ENCODE results near the gene RAB34. TPM values are rescaled to one million over a fixed set of nuclear protein-coding genes. Genes with fewer than 3 reads are reported as not detected.

Gene RAB34
- total RNA-seq, 1 experiment from 2014 or later: not detected

DNA sequence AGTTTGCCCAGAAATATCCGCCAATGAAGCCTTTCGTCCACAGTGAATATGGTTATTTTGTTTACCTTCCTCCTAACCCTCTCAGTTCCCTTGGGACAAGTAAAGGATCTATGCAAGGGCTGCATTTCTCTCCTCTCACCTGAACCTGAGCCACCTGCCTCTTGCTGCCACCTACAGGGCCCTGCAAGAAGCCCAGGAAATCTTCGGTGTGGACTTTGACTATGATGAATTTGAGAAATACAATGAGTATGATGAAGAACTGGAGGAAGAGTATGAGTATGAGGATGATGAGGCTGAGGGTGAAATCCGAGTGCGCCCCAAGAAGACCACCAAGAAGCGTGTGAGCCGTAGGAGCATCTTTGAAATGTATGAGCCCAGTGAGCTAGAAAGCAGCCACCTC lies 41.7 kb downstream of the RAB34 start:
- no peak overlapping the region for H3K4me3 ChIP-seq (ENCODE audit: low read length)
- H3K79me2 ChIP-seq (ENCODE audit: low read length): peaks cover 6% of the 10 kb centered on the region
- peak; percentile 71 for DNase-seq
- peaks cover 70% of the 10 kb centered on the region for H3K36me3 ChIP-seq (ENCODE audit: insufficient read depth, low read length)
- H3K9ac ChIP-seq (ENCODE audit: low read length): no peak overlapping the region
- H3K4me1 ChIP-seq (ENCODE audit: low read length): no peaks in the 10 kb centered on the region
- no peak overlapping the region for H3K4me2 ChIP-seq (ENCODE audit: low read depth, low read length, poor library complexity, severe bottlenecking)
- no peaks in the 10 kb centered on the region for H3K9me2 ChIP-seq (replicated peaks; ENCODE audit: insufficient read depth, low read length)
- H3K27ac ChIP-seq (ENCODE audit: low read length): no peak overlapping the region
- H2AFZ ChIP-seq (ENCODE audit: low read length): no peak overlapping the region
- no peaks in the 10 kb centered on the region for H3K9me3 ChIP-seq (ENCODE audit: low read length)
- H4K20me1 ChIP-seq (ENCODE audit: insufficient read depth, low read depth, low read length): no peaks in the 10 kb centered on the region
- no peaks in the 10 kb centered on the region for H3K27me3 ChIP-seq (ENCODE audit: low read length)

DNA sequence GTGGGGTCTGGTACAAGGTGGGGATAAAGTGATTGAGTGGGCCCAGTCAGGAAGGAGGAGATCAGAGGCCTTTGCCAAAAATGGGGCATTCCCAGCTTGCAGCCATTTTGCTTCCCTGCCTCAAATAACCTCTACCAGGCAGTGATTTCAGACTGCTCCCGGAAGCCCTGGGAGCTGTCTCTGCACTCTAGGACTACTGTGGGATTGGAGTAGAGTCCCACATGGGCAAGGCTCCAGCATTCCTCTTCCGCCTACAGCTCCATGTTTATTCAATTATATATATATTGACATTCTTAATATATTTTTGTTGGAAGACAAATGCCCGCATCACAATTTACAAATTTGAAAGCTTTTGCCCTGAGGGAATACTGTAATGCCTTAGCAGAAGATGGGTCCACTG lies 42.2 kb downstream of the RAB34 start:
- no peak overlapping the region for H2AFZ ChIP-seq (ENCODE audit: low read length)
- H3K27ac ChIP-seq (ENCODE audit: low read length): no peak overlapping the region
- H3K27me3 ChIP-seq (ENCODE audit: low read length): no peaks in the 10 kb centered on the region
- no peaks in the 10 kb centered on the region for H3K9me2 ChIP-seq (replicated peaks; ENCODE audit: insufficient read depth, low read length)
- H3K9ac ChIP-seq (ENCODE audit: low read length): no peak overlapping the region
- no peaks in the 10 kb centered on the region for H3K9me3 ChIP-seq (ENCODE audit: low read length)
- H3K36me3 ChIP-seq (ENCODE audit: insufficient read depth, low read length): peaks cover 67% of the 10 kb centered on the region
- DNase-seq: no peak
- H3K4me3 ChIP-seq (ENCODE audit: low read length): no peak overlapping the region
- no peak overlapping the region for H3K4me2 ChIP-seq (ENCODE audit: low read depth, low read length, poor library complexity, severe bottlenecking)
- peaks cover 6% of the 10 kb centered on the region for H3K79me2 ChIP-seq (ENCODE audit: low read length)
- H3K4me1 ChIP-seq (ENCODE audit: low read length): no peaks in the 10 kb centered on the region
- H4K20me1 ChIP-seq (ENCODE audit: insufficient read depth, low read depth, low read length): no peaks in the 10 kb centered on the region

- peaks cover 52% of the 10 kb centered on the region for H3K36me3 ChIP-seq (ENCODE audit: insufficient read depth, low read length)
These were observed 47.8 kb downstream of the RAB34 start for GRCh38 chr17:28669918-28670317.

DNA sequence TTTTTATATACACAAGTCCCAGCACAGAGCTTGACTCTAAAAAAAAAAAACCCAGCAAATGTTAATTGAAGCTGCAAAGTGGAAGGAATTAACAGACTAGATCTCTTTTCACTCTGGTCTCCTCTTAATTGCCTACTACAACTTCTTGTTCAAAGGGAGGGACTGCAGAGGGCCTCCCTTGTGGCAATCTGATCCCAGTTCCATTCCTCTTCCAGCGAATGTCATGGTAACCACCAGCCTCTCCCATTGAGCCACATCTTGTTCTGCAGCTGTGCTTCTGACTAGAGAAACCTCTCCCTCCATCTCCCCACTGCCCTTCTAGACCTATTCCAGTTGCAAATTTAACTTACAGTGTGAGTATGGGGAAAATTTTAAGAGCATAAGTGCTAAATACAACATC lies 49.8 kb downstream of the RAB34 start:
- Histone ChIP-seq H3K79me2 (ENCODE audit: low read length) (peaks cover 72% of the 10 kb centered on the region), H3K36me3 (ENCODE audit: insufficient read depth, low read length) (peaks cover 41% of the 10 kb centered on the region), H3K27ac (ENCODE audit: low read length) (no peak overlapping the region)

More at GRCh38 chr17:28669918-28670317, 47.8 kb downstream of the RAB34 start:
- no peak overlapping the region for H3K4me3 ChIP-seq (ENCODE audit: low read length)
- H2AFZ ChIP-seq (ENCODE audit: low read length): no peak overlapping the region
- H3K27me3 ChIP-seq (ENCODE audit: low read length): no peaks in the 10 kb centered on the region
- no peak overlapping the region for H3K27ac ChIP-seq (ENCODE audit: low read length)
- no peaks in the 10 kb centered on the region for H3K9me3 ChIP-seq (ENCODE audit: low read length)
- peaks cover 14% of the 10 kb centered on the region for H3K4me1 ChIP-seq (ENCODE audit: low read length)
- H3K9ac ChIP-seq (ENCODE audit: low read length): no peak overlapping the region
- no peak overlapping the region for H3K4me2 ChIP-seq (ENCODE audit: low read depth, low read length, poor library complexity, severe bottlenecking)
- H3K9me2 ChIP-seq (replicated peaks; ENCODE audit: insufficient read depth, low read length): no peaks in the 10 kb centered on the region
- no peak for DNase-seq
- peaks cover 56% of the 10 kb centered on the region for H3K79me2 ChIP-seq (ENCODE audit: low read length)
- H4K20me1 ChIP-seq (ENCODE audit: insufficient read depth, low read depth, low read length): peaks cover 24% of the 10 kb centered on the region

GRCh38 chr17:28665994-28666393 lies 51.7 kb downstream of the RAB34 start:
- Histone ChIP-seq H3K79me2 (ENCODE audit: low read length) (peaks cover 88% of the 10 kb centered on the region), H4K20me1 (ENCODE audit: insufficient read depth, low read depth, low read length) (peaks cover 31% of the 10 kb centered on the region), H3K4me2 (ENCODE audit: low read depth, low read length, poor library complexity, severe bottlenecking) (peak overlapping the region; percentile 5), H3K9me3 (ENCODE audit: low read length) (no peaks in the 10 kb centered on the region), H3K36me3 (ENCODE audit: insufficient read depth, low read length) (peaks cover 28% of the 10 kb centered on the region), H2AFZ (ENCODE audit: low read length) (no peak overlapping the region), H3K4me1 (ENCODE audit: low read length) (peaks cover 37% of the 10 kb centered on the region), H3K27me3 (ENCODE audit: low read length) (no peaks in the 10 kb centered on the region), H3K9me2 (replicated peaks; ENCODE audit: insufficient read depth, low read length) (no peaks in the 10 kb centered on the region), H3K4me3 (ENCODE audit: low read length) (no peak overlapping the region), H3K9ac (ENCODE audit: low read length) (no peak overlapping the region), H3K27ac (ENCODE audit: low read length) (peak overlapping the region; percentile 97)
- DNase-seq: peak; percentile 55

More for the DNA sequence above, 49.8 kb downstream of the RAB34 start:
- H3K9me3 ChIP-seq (ENCODE audit: low read length): no peaks in the 10 kb centered on the region
- no peak overlapping the region for H3K4me3 ChIP-seq (ENCODE audit: low read length)
- H3K9ac ChIP-seq (ENCODE audit: low read length): no peak overlapping the region
- peaks cover 34% of the 10 kb centered on the region for H3K4me1 ChIP-seq (ENCODE audit: low read length)
- H3K4me2 ChIP-seq (ENCODE audit: low read depth, low read length, poor library complexity, severe bottlenecking): no peak overlapping the region
- no peaks in the 10 kb centered on the region for H3K27me3 ChIP-seq (ENCODE audit: low read length)
- DNase-seq: no peak
- H2AFZ ChIP-seq (ENCODE audit: low read length): no peak overlapping the region
- H3K9me2 ChIP-seq (replicated peaks; ENCODE audit: insufficient read depth, low read length): no peaks in the 10 kb centered on the region
- peaks cover 31% of the 10 kb centered on the region for H4K20me1 ChIP-seq (ENCODE audit: insufficient read depth, low read depth, low read length)

Small RNA genes lying within 50 kb of the gene (small RNA-seq; reads per million reads assigned to genes)
- gene SNORD42A (not detected), gene SNORD42B (not detected), gene SNORD4A (not detected), gene SNORD4B (not detected)

Other genes starting within 250 kb of the RAB34 start
- gene SLC13A2, start 244.2 kb downstream of the RAB34 start, total RNA-seq (2014; rRNA removed; shearing (Covaris generic); ENCODE audit: low replicate concordance): not detected in 2 replicates
- not detected in 2 replicates for gene FOXN1, start 211.5 kb downstream of the RAB34 start, total RNA-seq (2014; rRNA removed; shearing (Covaris generic); ENCODE audit: low replicate concordance)
- gene UNC119, start 165.2 kb downstream of the RAB34 start, total RNA-seq (2014; rRNA removed; shearing (Covaris generic); ENCODE audit: low replicate concordance): 34.0 and 70.2 TPM in 2 replicates
- gene PIGS, start 146.3 kb downstream of the RAB34 start, total RNA-seq (2014; rRNA removed; shearing (Covaris generic); ENCODE audit: low replicate concordance): 39.2 and 50.2 TPM in 2 replicates
- gene ALDOC, start 141.0 kb downstream of the RAB34 start, total RNA-seq (2014; rRNA removed; shearing (Covaris generic); ENCODE audit: low replicate concordance): 309 and 552 TPM in 2 replicates
- 51.0 and 58.1 TPM in 2 replicates for gene SPAG5, start 118.8 kb downstream of the RAB34 start, total RNA-seq (2014; rRNA removed; shearing (Covaris generic); ENCODE audit: low replicate concordance)
- gene RSKR, start 103.7 kb downstream of the RAB34 start, total RNA-seq (2014; rRNA removed; shearing (Covaris generic); ENCODE audit: low replicate concordance): 25.5 and 33.5 TPM in 2 replicates
- gene BLTP2, start 72.7 kb downstream of the RAB34 start, total RNA-seq (2014; rRNA removed; shearing (Covaris generic); ENCODE audit: low replicate concordance): 133 and 152 TPM in 2 replicates
- 32.3 and 39.7 TPM in 2 replicates for gene SDF2, start 56.0 kb downstream of the RAB34 start, total RNA-seq (2014; rRNA removed; shearing (Covaris generic); ENCODE audit: low replicate concordance)
- gene SUPT6H, start 55.7 kb downstream of the RAB34 start, total RNA-seq (2014; rRNA removed; shearing (Covaris generic); ENCODE audit: low replicate concordance): 91.5 and 109 TPM in 2 replicates
- 2.7 and 7.3 TPM in 2 replicates for gene PROCA1, start 6.0 kb downstream of the RAB34 start, total RNA-seq (2014; rRNA removed; shearing (Covaris generic); ENCODE audit: low replicate concordance)
- gene RPL23A, start 2.1 kb upstream of the RAB34 start, total RNA-seq (2014; rRNA removed; shearing (Covaris generic); ENCODE audit: low replicate concordance): 1,170 and 1,763 TPM in 2 replicates
- 2.1 and 3.8 TPM in 2 replicates for gene TLCD1, start 8.4 kb upstream of the RAB34 start, total RNA-seq (2014; rRNA removed; shearing (Covaris generic); ENCODE audit: low replicate concordance)
- gene NEK8, start 10.9 kb upstream of the RAB34 start, total RNA-seq (2014; rRNA removed; shearing (Covaris generic); ENCODE audit: low replicate concordance): 9.4 and 13.8 TPM in 2 replicates
- gene TRAF4, start 26.1 kb upstream of the RAB34 start, total RNA-seq (2014; rRNA removed; shearing (Covaris generic); ENCODE audit: low replicate concordance): 40.1 and 40.7 TPM in 2 replicates
- gene FAM222B, start 124.9 kb upstream of the RAB34 start, total RNA-seq (2014; rRNA removed; shearing (Covaris generic); ENCODE audit: low replicate concordance): 8.0 and 9.6 TPM in 2 replicates
- gene ERAL1, start 137.1 kb upstream of the RAB34 start, total RNA-seq (2014; rRNA removed; shearing (Covaris generic); ENCODE audit: low replicate concordance): 19.5 and 46.2 TPM in 2 replicates
- gene FLOT2, start 179.9 kb upstream of the RAB34 start, total RNA-seq (2014; rRNA removed; shearing (Covaris generic); ENCODE audit: low replicate concordance): 35.8 and 57.8 TPM in 2 replicates
- gene DHRS13, start 185.2 kb upstream of the RAB34 start, total RNA-seq (2014; rRNA removed; shearing (Covaris generic); ENCODE audit: low replicate concordance): 12.9 and 26.5 TPM in 2 replicates
- gene PHF12, start 233.7 kb upstream of the RAB34 start, total RNA-seq (2014; rRNA removed; shearing (Covaris generic); ENCODE audit: low replicate concordance): 38.3 and 44.6 TPM in 2 replicates

All from Karpas-422 (cell line).